B cell (primary cell): ENCODE results near the gene ATP5PB.

Experiments
- EZH2 ChIP-seq: IDR thresholded peaks from 2 replicates; pipeline ENCODE4 v1.6.1; 2012; ENCODE audit warnings: borderline replicate concordance, low read depth, mild to moderate bottlenecking, moderate library complexity, low read length; ENCODE audit not compliant: insufficient read depth, poor library complexity, severe bottlenecking
- TF ChIP-seq, protein P1 (sequence below): fragments of 200-600 bp; IDR thresholded peaks from one replicate; pipeline ENCODE4 v1.8.0; 2022; ENCODE audit warnings: antibody characterized with exemption, mild to moderate bottlenecking

DNA sequence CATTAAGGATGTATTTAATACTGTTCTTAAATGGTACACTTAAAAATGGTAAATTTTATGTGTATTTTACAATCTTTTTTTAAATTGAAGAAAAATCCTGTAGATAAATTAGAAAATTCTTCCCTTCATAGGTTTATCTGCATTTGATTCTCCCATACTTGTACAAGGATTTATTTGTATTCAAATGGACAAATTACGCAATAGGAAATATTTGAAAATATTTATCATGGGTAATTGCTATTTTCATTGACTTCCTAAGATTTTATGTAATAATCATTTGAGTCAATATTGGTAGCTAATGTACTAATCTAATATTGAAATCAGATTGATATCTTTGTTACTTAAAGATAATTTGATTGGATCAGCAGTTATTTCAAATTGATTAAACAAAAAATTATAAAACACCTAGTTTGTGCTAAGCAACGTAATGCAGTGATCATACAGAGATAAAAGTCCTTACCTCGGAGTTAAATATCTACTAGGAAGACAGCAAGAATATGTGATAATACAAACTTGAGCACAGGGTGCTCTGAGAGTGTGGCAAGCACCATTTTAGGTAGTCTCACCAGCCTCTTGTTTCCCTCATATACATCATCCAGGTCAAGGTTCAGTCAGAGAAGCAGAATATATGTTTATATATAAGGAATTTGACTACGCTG is 13.2 kb downstream of the ATP5PB start:
- TF ChIP-seq, protein P1, sequence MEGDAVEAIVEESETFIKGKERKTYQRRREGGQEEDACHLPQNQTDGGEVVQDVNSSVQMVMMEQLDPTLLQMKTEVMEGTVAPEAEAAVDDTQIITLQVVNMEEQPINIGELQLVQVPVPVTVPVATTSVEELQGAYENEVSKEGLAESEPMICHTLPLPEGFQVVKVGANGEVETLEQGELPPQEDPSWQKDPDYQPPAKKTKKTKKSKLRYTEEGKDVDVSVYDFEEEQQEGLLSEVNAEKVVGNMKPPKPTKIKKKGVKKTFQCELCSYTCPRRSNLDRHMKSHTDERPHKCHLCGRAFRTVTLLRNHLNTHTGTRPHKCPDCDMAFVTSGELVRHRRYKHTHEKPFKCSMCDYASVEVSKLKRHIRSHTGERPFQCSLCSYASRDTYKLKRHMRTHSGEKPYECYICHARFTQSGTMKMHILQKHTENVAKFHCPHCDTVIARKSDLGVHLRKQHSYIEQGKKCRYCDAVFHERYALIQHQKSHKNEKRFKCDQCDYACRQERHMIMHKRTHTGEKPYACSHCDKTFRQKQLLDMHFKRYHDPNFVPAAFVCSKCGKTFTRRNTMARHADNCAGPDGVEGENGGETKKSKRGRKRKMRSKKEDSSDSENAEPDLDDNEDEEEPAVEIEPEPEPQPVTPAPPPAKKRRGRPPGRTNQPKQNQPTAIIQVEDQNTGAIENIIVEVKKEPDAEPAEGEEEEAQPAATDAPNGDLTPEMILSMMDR: no peak
- no peak for TF ChIP-seq EZH2
